Psoas muscle (tissue), 8 donors: ENCODE measurements around the gene IL4. TPM values are rescaled to one million over a fixed set of nuclear protein-coding genes. Genes with fewer than 3 reads are reported as not detected.

Source experiments
- ATAC-seq, 4 donors: fragments of 200-7000 bp; cut with Tn5 transposase; one replicate each; pipeline ENCODE4 v1.9.1; 2020; ENCODE audit warnings: moderate library complexity in 3 of 4, mild to moderate bottlenecking in 2 of 4
- DNase-seq, 2 donors: peaks; one replicate each; pipeline ENCODE4 v3.0.0-alpha.2; 2020
- H3K27ac ChIP-seq: fragments of 200-600 bp; one replicate; pipeline ENCODE4 v1.8.0; 2022
- H3K27me3 ChIP-seq, 3 donors: fragments of 200-600 bp in 1 of 3; one replicate each; pipeline versions ENCODE4 v1.6.1 to v1.8.0; 2013 to 2022; ENCODE audit warnings: low read length in 2 of 3, mild to moderate bottlenecking in 2 of 3, moderate library complexity in 1 of 3; ENCODE audit not compliant: insufficient read depth in 3 of 3
- H3K36me3 ChIP-seq, 2 donors: fragments of 200-600 bp in 1 of 2; one replicate each; pipeline versions ENCODE4 v1.6.1 to v1.8.0; 2013 to 2022; ENCODE audit warnings: low read depth in 1 of 2, mild to moderate bottlenecking in 1 of 2, moderate library complexity in 1 of 2; ENCODE audit not compliant: insufficient read depth in 1 of 2
- H3K4me1 ChIP-seq: fragments of 200-600 bp; one replicate; pipeline ENCODE4 v1.8.0; 2022
- H3K4me3 ChIP-seq: fragments of 200-600 bp; one replicate; pipeline ENCODE4 v1.8.0; 2022; ENCODE audit warnings: mild to moderate bottlenecking
- H3K9me3 ChIP-seq: fragments of 200-600 bp; one replicate; pipeline ENCODE4 v1.8.0; 2022
- WGBS, 3 donors: extraction: QIAGEN DNeasy Blood & Tissue Kit; methylation state at CpG; one replicate each; pipeline versions ENCODE4 v1.1.6 to v1.1.7; 2013; 5-methylcytosine and 5-hydroxymethylcytosine counted together
- intact Hi-C, 2 donors: fragments of 100-400 bp; cut with DNase I; formaldehyde crosslinking; loops; one replicate each; pipeline versions ENCODE4 v1.11.0 to v1.14.2; 2022
- polyA plus RNA-seq, 3 donors: library from polyadenylated mRNA; stranded (reverse); fragments of 200-250 nt; gene quantifications; one replicate each; pipeline ENCODE4 v1.2.3, GENCODE V29; 2013
- total RNA-seq, 4 donors: library from RNA; stranded (reverse); fragmentation: NEBNext Ultra II Directional in 2 of 4; extraction: Animal tissue kit (Norgen Biotek cat#: 25700) in 2 of 4; gene quantifications; one replicate each; pipeline versions ENCODE4 v1.2.1 to v1.2.4, GENCODE V29; 2021 to 2023
- TF ChIP-seq, protein P1 (sequence below): fragments of 200-600 bp; IDR thresholded peaks from one replicate; pipeline ENCODE4 v1.8.0; 2022; ENCODE audit warnings: antibody characterized with exemption
- donor health status: healthy with polysubstance abuse.
- donor health status: DM: no; HTN: no; CAD: no; lungs with moderate emphysema.
- donor health status: Bipolar disorder and iron deficiency.
- donor health status: healthy.
- donor health status: DM: yes; HTN: yes; CAD: no.
- donor health status: DM: no; HTN: no; CAD: no.
- donor health status: DM: no; HTN: no; CAD: no.
- donor health status: DM: yes; HTN: yes; CAD: no.

Gene IL4
- total and polyA plus RNA-seq, 7 donors = not detected

DNA sequence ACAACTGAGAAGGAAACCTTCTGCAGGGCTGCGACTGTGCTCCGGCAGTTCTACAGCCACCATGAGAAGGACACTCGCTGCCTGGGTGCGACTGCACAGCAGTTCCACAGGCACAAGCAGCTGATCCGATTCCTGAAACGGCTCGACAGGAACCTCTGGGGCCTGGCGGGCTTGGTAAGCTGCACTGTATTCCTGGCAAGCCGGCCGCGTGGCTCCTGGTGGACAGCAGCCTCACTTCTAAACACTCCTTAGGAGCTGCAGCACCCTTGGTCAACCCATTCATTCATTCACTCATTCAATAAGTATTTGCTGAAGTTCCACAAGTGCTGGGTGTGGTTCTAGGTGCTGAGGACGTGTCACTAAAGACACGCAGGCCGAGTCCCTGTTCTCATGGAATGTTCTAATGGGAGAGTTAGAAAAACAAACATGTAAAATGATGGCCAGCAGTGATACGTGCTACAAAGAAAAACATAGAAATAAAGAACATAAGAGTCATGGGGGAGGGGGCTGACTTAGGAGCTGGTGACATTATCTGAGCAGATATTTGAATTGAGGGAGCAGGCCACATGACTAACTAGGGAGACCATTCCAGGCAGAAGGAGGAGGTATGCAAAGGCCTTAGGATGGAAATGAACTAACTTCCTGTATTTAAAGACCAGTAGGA lies 6.1 kb downstream of the IL4 start:
- H3K4me1 ChIP-seq = no peaks in the 10 kb centered on the region
- DNase-seq (no peak), ATAC-seq (no peak)
- no peaks in the 10 kb centered on the region for H3K36me3 ChIP-seq
- no peak overlapping the region for H3K4me3 ChIP-seq
- TF ChIP-seq, protein P1, sequence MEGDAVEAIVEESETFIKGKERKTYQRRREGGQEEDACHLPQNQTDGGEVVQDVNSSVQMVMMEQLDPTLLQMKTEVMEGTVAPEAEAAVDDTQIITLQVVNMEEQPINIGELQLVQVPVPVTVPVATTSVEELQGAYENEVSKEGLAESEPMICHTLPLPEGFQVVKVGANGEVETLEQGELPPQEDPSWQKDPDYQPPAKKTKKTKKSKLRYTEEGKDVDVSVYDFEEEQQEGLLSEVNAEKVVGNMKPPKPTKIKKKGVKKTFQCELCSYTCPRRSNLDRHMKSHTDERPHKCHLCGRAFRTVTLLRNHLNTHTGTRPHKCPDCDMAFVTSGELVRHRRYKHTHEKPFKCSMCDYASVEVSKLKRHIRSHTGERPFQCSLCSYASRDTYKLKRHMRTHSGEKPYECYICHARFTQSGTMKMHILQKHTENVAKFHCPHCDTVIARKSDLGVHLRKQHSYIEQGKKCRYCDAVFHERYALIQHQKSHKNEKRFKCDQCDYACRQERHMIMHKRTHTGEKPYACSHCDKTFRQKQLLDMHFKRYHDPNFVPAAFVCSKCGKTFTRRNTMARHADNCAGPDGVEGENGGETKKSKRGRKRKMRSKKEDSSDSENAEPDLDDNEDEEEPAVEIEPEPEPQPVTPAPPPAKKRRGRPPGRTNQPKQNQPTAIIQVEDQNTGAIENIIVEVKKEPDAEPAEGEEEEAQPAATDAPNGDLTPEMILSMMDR = no peak
- WGBS, 3 donors = 93 to 96% (median 94%) methylated on average over 15 of the region's 15 CpGs
- H3K27ac ChIP-seq = no peak overlapping the region
- no peaks in the 10 kb centered on the region for H3K9me3 ChIP-seq
- intact Hi-C loops = no loop called here
- peaks cover 0 to 2% (median 0%) of the 10 kb centered on the region in 3 donors for H3K27me3 ChIP-seq

DNA sequence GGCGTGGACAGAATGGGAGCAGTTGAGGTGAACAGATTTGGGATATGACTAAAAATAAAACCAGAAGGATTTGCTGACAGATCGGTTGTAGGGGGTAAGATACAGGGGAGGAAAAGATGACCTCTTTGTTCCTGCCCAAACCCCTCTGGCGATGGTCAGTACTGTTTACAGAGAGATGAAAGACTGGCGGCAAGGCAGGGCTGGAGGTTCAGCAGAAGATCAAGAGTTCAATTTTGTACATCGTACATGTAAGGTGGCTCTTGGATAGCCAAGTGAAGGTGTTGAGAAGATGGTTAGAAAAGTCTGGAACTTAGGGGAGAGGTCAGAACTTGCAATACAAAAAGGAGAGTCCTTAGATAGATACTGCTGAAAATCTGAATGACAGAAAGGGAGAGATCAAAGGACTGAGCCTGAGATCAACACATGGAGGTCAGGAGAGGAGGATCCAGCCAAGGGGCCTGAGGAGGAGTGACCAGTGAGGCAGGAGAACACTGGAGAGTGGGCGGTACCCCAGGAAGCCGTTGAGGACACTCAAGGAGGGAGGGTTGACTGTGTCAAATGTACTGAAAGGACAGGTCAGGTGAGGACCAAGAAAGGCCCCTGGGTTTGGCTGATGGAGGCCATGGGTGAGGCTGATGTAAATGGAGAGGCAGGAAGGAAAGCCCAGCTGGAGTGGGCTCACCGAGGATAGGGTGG lies 7.1 kb downstream of the IL4 start:
- Histone ChIP-seq H3K27ac (no peak overlapping the region), H3K9me3 (no peaks in the 10 kb centered on the region), H3K4me3 (no peak overlapping the region), H3K36me3 (no peaks in the 10 kb centered on the region), H3K4me1 (no peaks in the 10 kb centered on the region), H3K27me3 (peaks cover 0 to 2% (median 0%) of the 10 kb centered on the region in 3 donors)
- intact Hi-C loops = no loop called here
- TF ChIP-seq, protein P1 = no peak
- no peak for DNase-seq
- ATAC-seq = no peak
- WGBS, 3 donors = 85 to 94% (median 94%) methylated on average over 8 of the region's 8 CpGs

DNA sequence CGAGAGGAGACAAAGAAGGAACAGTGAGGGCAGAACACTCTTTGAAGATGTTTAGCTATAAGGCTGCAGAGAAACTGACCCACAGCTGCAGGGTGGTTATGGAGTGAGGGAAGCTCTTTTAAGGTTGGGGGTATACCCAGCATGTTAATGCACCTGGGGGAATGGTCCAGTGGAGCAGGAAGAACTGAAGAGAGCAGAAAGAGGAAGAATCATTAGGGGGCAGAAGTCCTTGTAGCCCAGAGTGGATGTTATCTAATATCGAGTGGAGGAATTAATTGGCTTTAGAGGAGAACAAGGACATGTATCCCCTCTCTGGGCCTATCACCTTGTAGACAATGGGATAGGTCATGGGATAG lies 7.7 kb downstream of the IL4 start:
- no peak for ATAC-seq
- no peak overlapping the region for H3K27ac ChIP-seq
- H3K4me1 ChIP-seq = no peaks in the 10 kb centered on the region
- H3K36me3 ChIP-seq = no peaks in the 10 kb centered on the region
- H3K9me3 ChIP-seq = no peaks in the 10 kb centered on the region
- 92 to 95% (median 94%) methylated on average over 2 of the region's 2 CpGs for WGBS, 3 donors
- intact Hi-C loops = no loop called here
- no peak for DNase-seq
- peaks cover 0 to 2% (median 0%) of the 10 kb centered on the region in 3 donors for H3K27me3 ChIP-seq
- TF ChIP-seq, protein P1 = no peak
- H3K4me3 ChIP-seq = no peak overlapping the region

DNA sequence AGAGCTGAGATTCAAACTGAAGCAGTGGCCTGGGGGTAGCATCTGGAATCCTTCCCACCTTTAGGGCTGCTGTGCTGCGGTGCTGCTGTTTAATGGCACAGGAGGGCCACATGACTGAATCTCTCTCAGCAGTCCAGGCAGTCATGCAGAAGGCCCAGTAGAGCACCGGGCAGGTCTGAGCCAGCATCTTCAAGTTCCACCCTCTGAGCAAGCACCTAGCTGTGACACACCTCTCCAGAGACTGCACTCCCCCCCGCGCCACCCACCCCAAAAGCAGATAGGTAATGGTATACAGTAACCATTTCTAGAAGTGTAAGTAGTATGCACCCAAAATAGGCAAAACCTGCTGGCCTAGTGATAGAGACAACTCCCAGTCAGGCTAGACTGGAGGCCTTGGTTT lies 8.2 kb downstream of the IL4 start:
- 80 to 97% (median 94%) methylated on average over 4 of the region's 4 CpGs for whole genome bisulfite sequencing, 3 donors
- Histone ChIP-seq H3K4me1 (no peaks in the 10 kb centered on the region), H3K27me3 (peaks cover 0 to 2% (median 0%) of the 10 kb centered on the region in 3 donors), H3K4me3 (no peak overlapping the region), H3K36me3 (no peaks in the 10 kb centered on the region), H3K9me3 (no peaks in the 10 kb centered on the region), H3K27ac (no peak overlapping the region)
- TF ChIP-seq, protein P1 = no peak
- intact Hi-C loops = no loop called here
- DNase-seq (no peak), ATAC-seq (no peak)
